ENCODE results near the gene UGT1A9.

DNA sequence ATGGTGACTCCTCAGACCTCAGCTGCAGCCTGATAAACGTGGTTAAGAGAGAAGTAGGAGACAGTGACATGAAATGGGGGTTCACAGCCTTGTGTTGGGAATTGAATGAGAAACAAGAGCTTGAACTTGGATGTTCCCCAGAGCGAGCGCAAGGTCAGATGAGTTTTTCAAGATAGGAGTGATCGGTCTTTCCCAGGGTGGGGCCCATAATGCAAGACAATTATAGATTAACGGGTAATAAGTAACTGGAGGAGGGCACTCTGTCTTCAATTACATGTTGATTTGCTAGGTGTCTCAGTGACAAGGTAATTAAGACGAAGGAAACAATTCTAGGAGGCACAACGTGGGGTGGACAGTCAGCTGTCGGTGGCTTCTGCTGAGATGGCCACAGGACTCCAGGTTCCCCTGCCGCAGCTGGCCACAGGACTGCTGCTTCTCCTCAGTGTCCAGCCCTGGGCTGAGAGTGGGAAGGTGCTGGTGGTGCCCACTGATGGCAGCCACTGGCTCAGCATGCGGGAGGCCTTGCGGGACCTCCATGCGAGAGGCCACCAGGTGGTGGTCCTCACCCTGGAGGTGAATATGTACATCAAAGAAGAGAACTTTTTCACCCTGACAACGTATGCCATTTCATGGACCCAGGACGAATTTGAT is 41.0 kb downstream of the UGT1A9 start, which contains the start of gene UGT1A5:
- TF ChIP-seq, protein P1, sequence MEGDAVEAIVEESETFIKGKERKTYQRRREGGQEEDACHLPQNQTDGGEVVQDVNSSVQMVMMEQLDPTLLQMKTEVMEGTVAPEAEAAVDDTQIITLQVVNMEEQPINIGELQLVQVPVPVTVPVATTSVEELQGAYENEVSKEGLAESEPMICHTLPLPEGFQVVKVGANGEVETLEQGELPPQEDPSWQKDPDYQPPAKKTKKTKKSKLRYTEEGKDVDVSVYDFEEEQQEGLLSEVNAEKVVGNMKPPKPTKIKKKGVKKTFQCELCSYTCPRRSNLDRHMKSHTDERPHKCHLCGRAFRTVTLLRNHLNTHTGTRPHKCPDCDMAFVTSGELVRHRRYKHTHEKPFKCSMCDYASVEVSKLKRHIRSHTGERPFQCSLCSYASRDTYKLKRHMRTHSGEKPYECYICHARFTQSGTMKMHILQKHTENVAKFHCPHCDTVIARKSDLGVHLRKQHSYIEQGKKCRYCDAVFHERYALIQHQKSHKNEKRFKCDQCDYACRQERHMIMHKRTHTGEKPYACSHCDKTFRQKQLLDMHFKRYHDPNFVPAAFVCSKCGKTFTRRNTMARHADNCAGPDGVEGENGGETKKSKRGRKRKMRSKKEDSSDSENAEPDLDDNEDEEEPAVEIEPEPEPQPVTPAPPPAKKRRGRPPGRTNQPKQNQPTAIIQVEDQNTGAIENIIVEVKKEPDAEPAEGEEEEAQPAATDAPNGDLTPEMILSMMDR (IDR thresholded peaks at IDR 0.05): no peak
- no peak for TF ChIP-seq POLR2A (IDR thresholded peaks at IDR 0.05)
